Breast epithelium (tissue), 3 donors: ENCODE results near the gene PREP.

ENCODE experiments used
- CTCF ChIP-seq, 3 donors: fragments of 450-650 bp; IDR thresholded peaks; one replicate each; pipeline ENCODE4 v1.5.1; 2016 to 2017; ENCODE audit warnings: antibody characterized with exemption in 3 of 3, mild to moderate bottlenecking in 3 of 3, moderate library complexity in 3 of 3
- POLR2A ChIP-seq: fragments of 450-650 bp; IDR thresholded peaks from one replicate; pipeline ENCODE4 v1.6.1; 2016; ENCODE audit warnings: antibody characterized with exemption, mild to moderate bottlenecking, moderate library complexity

GRCh38 chr6:105397987-105398386 is 4.9 kb downstream of the PREP start:
- no peak for TF ChIP-seq POLR2A
- TF ChIP-seq CTCF (IDR thresholded peaks at IDR 0.05), result no peak
